Parathyroid adenoma (tissue), 2 donors: ENCODE measurements around the gene EFNA5.

Experiments
- H2AFZ ChIP-seq: fragments of 300-600 bp; sonication (generic); one replicate; pipeline ENCODE4 v1.7.0; 2017; ENCODE audit warnings: antibody characterized with exemption, mild to moderate bottlenecking
- H3K27ac ChIP-seq: fragments of 300-600 bp; sonication (generic); one replicate; pipeline ENCODE4 v1.7.0; 2017
- H3K27me3 ChIP-seq: fragments of 300-600 bp; sonication (generic); one replicate; pipeline ENCODE4 v1.7.0; 2017; ENCODE audit warnings: low read length; ENCODE audit not compliant: control insufficient read depth, insufficient read depth
- H3K36me3 ChIP-seq: fragments of 300-600 bp; sonication (generic); one replicate; pipeline ENCODE4 v1.7.0; 2017; ENCODE audit warnings: low read length; ENCODE audit not compliant: control insufficient read depth, insufficient read depth
- H3K4me1 ChIP-seq: fragments of 300-600 bp; sonication (generic); one replicate; pipeline ENCODE4 v1.7.0; 2017; ENCODE audit warnings: control low read depth
- H3K4me2 ChIP-seq: fragments of 300-600 bp; sonication (generic); one replicate; pipeline ENCODE4 v1.7.0; 2017; ENCODE audit warnings: low read length
- H3K4me3 ChIP-seq: fragments of 300-600 bp; sonication (generic); one replicate; pipeline ENCODE4 v1.7.0; 2017; ENCODE audit warnings: low read depth, low read length
- H3K79me2 ChIP-seq: fragments of 300-600 bp; sonication (generic); one replicate; pipeline ENCODE4 v1.7.0; 2017; ENCODE audit warnings: control low read depth
- H3K9ac ChIP-seq: fragments of 300-600 bp; sonication (generic); one replicate; pipeline ENCODE4 v1.7.0; 2017; ENCODE audit warnings: mild to moderate bottlenecking
- H3K9me3 ChIP-seq: fragments of 300-600 bp; sonication (generic); one replicate; pipeline ENCODE4 v1.7.0; 2017; ENCODE audit warnings: low read length; ENCODE audit not compliant: control insufficient read depth
- CTCF ChIP-seq: fragments of 300-600 bp; sonication (generic); IDR thresholded peaks from one replicate; pipeline ENCODE4 v1.7.0; 2017; ENCODE audit warnings: antibody characterized with exemption, mild to moderate bottlenecking
- donor health status: primary hyperparathyroidism.

EFNA5 gene

GRCh38 chr5:107565791-107566767 lies 104.7 kb downstream of the EFNA5 start:
- H3K4me3 ChIP-seq: no peak overlapping the region
- TF ChIP-seq CTCF: no peak
- H3K4me1 ChIP-seq: no peaks in the 10 kb centered on the region
- no peaks in the 10 kb centered on the region for H3K36me3 ChIP-seq
- no peaks in the 10 kb centered on the region for H3K27me3 ChIP-seq
- no peak overlapping the region for H3K27ac ChIP-seq
- H2AFZ ChIP-seq: no peak overlapping the region
- no peak overlapping the region for H3K9ac ChIP-seq
- no peaks in the 10 kb centered on the region for H3K79me2 ChIP-seq
- no peaks in the 10 kb centered on the region for H3K9me3 ChIP-seq
- no peak overlapping the region for H3K4me2 ChIP-seq

GRCh38 chr5:107564931-107565372 lies 105.8 kb downstream of the EFNA5 start:
- no peak overlapping the region for H3K27ac ChIP-seq

GRCh38 chr5:107563959-107564544 lies 106.7 kb downstream of the EFNA5 start:
- H3K9ac ChIP-seq: no peak overlapping the region
- no peaks in the 10 kb centered on the region for H3K79me2 ChIP-seq
- no peaks in the 10 kb centered on the region for H3K27me3 ChIP-seq
- H3K4me2 ChIP-seq: no peak overlapping the region
- no peak for TF ChIP-seq CTCF
- H3K4me3 ChIP-seq: no peak overlapping the region
- no peak overlapping the region for H3K27ac ChIP-seq
- no peak overlapping the region for H2AFZ ChIP-seq
- no peaks in the 10 kb centered on the region for H3K36me3 ChIP-seq
- no peaks in the 10 kb centered on the region for H3K4me1 ChIP-seq
- H3K9me3 ChIP-seq: no peaks in the 10 kb centered on the region

More at GRCh38 chr5:107564931-107565372, 105.8 kb downstream of the EFNA5 start:
- Histone ChIP-seq H3K4me1 (no peaks in the 10 kb centered on the region), H3K79me2 (no peaks in the 10 kb centered on the region), H3K36me3 (no peaks in the 10 kb centered on the region), H3K27me3 (no peaks in the 10 kb centered on the region), H2AFZ (no peak overlapping the region), H3K4me2 (no peak overlapping the region), H3K9me3 (no peaks in the 10 kb centered on the region), H3K9ac (no peak overlapping the region), H3K4me3 (no peak overlapping the region)
- no peak for TF ChIP-seq CTCF

GRCh38 chr5:107560377-107560776 lies 110.4 kb downstream of the EFNA5 start:
- no peak for TF ChIP-seq CTCF
- Histone ChIP-seq H3K9me3 (no peaks in the 10 kb centered on the region), H3K27me3 (no peaks in the 10 kb centered on the region), H3K4me2 (no peak overlapping the region), H3K36me3 (no peaks in the 10 kb centered on the region), H3K4me3 (no peak overlapping the region), H2AFZ (no peak overlapping the region), H3K9ac (no peak overlapping the region), H3K79me2 (no peaks in the 10 kb centered on the region), H3K27ac (no peak overlapping the region), H3K4me1 (no peaks in the 10 kb centered on the region)
